ENCODE results near the gene OR10G8.
"Not testable (repeated sequence)": the region's sequence is repeated elsewhere in the genome, so short reads cannot be mapped to it uniquely, and the experiment has no call there.

The OR10G8 gene, protein sequence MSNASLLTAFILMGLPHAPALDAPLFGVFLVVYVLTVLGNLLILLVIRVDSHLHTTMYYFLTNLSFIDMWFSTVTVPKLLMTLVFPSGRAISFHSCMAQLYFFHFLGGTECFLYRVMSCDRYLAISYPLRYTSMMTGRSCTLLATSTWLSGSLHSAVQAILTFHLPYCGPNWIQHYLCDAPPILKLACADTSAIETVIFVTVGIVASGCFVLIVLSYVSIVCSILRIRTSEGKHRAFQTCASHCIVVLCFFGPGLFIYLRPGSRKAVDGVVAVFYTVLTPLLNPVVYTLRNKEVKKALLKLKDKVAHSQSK

DNA sequence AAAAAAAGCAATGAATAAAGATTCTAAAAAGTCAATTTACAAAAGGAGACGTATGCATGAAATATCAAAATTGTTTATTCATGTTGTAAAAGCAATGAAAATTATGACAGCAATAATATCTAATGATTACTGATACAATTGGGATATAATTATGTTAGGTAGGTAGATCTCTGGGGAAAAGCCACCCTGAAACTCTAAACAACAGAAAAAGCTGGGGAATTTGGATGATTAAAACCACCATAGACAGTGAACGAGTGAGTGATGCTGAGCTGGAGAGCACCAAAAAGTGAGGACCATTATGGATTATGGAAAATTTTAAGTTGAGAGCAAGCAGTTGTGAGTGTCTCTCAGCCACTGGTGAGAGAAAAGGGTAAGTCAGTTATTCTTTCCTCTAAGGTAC lies at the start of gene OR10G8:
Gene OR10G8, plus strand, starts transcription at position 301 of the 400 bp plus-strand sequence. CDS start 2,825 bp downstream, outside the sequence.
- DNase-seq, result no peak

DNA sequence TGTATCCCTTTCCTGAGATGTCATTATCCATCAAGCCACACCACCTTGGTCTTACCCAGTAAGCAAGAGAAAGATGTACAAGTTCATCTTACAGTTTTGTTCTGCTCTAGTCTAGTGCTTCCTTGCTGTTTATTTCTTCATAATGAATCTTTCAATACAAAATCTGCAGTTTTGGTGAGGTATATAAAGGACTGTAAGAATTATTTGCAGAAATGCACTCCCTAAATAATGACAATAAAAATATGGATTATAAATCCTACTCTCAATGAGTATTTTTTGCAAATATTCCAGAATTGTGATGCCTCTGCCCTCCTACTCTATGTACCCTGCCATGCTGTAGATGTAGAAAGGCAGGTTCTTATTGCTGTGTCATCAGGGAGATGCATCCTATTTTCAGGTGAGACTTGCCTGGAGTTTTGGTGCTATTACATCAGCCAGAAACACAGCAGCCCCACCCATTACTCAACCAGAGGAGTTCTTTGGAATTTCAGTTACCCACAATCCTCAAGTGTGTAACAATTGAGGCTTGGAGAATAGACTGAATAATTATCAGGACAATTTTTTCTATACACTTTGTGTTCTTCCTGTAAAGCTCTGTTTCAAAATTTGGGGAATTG lies 48.8 kb upstream of the OR10G8 start, which contains the start of gene OR10S1:
Gene OR10S1, minus strand, starts transcription at position 51 of the 617 bp plus-strand sequence. CDS start 117 bp downstream, outside the sequence.
- no peak for DNase-seq

DNA sequence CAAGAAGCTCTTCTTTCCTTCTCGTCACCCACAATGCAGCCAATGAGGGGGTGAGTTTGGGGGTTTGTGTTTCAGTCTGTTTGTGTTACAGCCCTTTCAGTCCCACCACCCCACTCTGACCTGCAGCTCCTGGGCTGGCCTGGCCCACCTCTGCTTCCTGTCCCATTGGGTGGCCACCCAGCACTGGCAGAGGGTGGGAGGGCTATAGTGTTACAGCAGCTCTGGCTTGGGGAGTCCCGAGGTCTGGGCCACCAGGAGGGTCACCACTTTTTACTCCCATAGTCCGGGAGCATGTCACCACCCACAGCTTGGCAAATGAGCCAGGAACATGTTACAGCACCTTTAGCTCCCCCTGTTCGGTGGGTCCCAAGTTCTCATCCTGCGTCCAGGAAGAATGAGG lies 47.3 kb upstream of the OR10G8 start:
- DNase-seq, result no peak

DNA sequence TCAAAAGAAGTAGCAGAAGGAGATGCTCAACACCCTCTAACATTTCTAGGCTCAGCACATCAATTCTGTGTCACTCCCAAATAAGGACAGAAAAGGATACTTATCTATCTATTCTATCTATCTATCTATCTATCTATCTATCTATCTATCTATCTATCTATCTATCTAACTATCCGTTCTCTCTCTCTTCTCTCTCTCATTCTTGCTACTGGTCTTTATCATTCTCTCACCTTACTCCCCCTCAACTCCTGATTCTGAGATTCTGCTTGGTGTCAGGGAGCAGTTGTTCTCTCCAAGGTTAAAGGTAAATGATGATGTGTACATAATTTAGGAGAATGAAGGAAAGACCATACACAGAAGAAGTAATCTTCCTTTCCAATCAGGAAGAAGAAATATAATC lies 31.5 kb upstream of the OR10G8 start, which contains the start of gene OR10G6:
Gene OR10G6, minus strand, starts transcription at position 43 of the 400 bp plus-strand sequence. Its CDS starts 0 bp downstream, at position 43.
- DNase-seq, result no peak

DNA sequence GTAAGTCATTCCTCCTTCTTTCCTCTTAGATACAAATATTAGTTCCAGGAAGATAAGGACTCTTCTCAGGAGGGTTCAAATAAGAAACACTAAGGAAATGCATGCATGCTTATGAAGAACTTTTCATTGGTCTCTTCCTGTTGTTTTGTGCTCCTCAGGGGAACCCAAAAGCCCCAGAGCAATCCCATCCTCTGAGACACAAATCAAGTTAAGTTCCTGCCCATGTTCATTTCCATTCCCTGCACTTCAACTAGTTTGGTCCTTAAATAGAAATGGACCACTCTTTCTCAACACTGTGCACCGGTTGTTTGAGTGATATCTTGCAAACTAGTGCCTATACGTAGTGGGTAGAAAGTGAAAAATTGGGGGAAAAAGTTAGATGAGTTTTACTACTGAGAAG lies 13.9 kb upstream of the OR10G8 start, which contains the start of gene OR10G4:
Gene OR10G4, plus strand, starts transcription at position 301 of the 400 bp plus-strand sequence. CDS start 2,578 bp downstream, outside the sequence.
- no peak for DNase-seq

DNA sequence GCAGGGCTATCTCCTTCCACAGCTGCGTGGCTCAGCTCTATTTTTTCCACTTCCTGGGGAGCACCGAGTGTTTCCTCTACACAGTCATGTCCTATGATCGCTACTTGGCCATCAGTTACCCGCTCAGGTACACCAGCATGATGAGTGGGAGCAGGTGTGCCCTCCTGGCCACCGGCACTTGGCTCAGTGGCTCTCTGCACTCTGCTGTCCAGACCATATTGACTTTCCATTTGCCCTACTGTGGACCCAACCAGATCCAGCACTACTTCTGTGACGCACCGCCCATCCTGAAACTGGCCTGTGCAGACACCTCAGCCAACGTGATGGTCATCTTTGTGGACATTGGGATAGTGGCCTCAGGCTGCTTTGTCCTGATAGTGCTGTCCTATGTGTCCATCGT lies 10.8 kb upstream of the OR10G8 start:
- DNase-seq, result not testable (repeated sequence)

DNA sequence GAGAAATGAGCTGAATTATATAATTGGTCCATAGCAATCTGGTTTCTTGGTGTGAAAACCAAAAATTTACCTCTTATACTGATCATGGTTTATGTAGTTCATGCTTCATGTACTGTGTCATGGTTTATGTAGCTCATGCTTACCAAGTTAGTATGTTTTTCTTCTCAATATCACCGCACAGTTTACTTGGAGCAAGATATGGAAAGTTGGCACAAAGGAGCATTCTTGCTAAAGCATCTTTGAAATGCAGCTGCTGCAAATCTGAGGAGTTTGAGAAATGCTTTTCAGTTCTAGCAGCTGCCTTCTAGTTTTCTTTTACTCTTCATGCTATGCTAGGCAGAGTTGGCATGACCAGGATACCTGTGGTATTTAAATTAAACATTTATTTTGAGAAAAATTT lies 10.1 kb downstream of the OR10G8 start:
- DNase-seq, result no peak

DNA sequence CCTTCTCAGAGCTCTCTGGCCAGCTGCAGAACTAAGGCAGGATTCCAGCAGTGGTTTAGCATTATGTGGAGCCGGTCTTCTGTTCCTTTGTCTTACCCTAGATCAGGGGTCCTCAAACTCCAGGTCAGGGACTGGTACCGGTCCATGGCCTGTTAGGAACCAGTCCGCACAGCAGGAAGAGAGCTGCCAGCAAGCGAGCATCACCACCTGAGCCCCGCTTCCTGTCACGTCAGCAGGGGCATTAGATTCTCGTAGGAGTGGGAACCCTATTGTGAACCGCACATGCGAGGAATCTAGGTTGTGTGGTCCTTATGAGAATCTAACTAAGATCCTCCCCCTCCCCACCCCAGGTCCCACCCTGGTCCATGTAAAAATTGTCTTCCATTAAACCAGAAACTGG lies 13.0 kb downstream of the OR10G8 start:
- no peak for DNase-seq

DNA sequence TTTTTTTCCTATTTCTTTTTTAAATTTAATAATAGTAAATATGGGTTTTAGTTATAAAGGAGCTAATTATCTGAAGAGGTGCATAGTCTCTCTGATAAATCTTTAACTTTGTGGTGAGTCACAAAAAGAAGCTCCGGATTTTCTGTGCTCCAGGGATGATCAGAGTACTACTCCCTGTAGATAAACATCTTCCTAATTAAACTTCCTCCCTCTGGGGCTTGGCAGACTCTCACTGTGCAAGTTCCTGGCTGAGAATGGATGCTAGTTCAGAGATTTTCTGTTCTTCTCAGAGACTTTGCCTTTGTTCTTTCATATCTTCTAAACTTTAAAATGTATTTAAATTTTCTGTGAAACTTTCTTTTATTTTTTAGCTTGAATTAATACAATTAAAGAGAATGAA lies 14.7 kb downstream of the OR10G8 start, which contains the start of gene OR10G7:
Gene OR10G7, minus strand, starts transcription at position 72 of the 400 bp plus-strand sequence. CDS start 2,324 bp downstream, outside the sequence.
- DNase-seq, result no peak

DNA sequence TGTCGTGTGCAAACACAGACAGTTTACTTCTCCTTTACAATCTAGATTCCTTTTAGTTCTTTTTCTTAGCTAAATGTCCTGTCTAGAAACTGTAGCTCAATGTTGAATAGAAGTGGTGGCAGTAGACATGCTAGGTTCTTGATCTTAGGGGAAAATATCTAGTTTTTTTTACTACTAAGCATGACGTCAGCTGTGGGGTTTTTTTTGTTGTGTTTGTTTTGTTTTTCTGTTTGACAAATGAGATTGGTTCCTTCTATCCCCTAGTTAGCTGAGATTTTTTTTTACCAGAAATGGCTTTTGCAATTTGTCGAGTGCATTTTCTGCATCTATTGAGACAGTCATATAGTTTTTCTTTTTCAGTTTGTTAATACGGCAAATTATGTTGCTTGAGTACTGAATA lies 16.8 kb downstream of the OR10G8 start:
- no peak for DNase-seq

DNA sequence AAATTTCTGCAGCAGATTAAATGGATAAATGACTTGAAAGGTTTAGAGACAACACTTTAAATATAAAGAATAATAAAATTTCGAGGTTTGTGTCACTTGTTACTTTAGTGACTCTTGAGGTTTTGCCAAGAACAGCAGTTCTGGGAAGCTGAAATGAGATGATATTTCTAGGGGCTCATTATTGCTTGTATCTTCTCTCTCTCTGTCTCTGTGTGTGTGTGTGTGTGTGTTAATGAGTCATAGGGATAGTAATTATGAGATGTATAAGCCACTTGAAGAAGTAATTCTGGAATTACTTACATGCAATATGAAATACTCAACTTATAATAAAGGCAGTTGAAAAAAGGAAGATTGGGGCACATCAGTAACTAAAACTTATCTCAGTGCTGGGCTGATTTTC lies 24.1 kb downstream of the OR10G8 start:
- no peak for DNase-seq

DNA sequence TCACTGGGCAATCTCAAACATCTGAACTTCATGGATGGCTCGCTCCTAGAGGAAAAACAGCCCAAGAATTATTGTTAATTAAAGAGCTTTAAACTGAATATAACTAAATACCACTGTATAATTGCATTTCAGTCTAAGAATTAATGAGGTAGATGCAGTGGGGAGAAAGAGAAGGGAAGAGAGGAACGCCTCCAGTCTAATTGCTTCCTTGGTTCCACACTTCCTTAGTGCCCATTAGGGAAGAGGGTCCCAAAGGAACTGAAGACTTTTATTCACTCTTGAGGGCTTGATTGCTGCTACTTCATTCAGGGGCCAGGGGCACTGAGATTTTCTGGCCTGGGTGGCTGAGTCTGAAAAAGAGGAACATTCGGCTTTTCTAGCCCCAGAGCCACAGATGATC lies 26.4 kb downstream of the OR10G8 start:
- no peak for DNase-seq

DNA sequence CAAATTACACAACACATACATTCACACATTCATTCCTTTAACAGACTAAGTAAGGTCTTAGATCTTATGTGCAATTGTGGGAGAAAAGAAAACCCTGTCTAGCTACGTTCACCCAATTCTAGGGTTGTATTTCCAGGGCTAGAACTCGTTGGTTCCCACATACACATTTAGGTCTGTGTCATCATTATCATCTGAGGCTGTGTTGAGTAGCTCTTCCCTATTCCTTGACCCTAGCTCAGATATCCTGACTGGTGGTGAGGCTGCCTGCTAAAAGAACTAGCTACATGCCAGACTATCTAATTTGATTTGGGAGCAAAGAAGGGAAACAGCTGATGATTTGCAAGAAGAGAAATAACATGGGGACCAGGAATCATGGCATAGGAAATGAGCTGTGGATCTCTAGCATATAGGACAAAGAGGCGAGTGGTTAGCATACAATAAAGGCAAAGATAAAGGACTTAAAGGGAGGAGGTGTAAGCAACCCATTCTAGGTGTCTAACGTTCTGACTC lies 42.1 kb downstream of the OR10G8 start:
- DNase-seq, result no peak

DNA sequence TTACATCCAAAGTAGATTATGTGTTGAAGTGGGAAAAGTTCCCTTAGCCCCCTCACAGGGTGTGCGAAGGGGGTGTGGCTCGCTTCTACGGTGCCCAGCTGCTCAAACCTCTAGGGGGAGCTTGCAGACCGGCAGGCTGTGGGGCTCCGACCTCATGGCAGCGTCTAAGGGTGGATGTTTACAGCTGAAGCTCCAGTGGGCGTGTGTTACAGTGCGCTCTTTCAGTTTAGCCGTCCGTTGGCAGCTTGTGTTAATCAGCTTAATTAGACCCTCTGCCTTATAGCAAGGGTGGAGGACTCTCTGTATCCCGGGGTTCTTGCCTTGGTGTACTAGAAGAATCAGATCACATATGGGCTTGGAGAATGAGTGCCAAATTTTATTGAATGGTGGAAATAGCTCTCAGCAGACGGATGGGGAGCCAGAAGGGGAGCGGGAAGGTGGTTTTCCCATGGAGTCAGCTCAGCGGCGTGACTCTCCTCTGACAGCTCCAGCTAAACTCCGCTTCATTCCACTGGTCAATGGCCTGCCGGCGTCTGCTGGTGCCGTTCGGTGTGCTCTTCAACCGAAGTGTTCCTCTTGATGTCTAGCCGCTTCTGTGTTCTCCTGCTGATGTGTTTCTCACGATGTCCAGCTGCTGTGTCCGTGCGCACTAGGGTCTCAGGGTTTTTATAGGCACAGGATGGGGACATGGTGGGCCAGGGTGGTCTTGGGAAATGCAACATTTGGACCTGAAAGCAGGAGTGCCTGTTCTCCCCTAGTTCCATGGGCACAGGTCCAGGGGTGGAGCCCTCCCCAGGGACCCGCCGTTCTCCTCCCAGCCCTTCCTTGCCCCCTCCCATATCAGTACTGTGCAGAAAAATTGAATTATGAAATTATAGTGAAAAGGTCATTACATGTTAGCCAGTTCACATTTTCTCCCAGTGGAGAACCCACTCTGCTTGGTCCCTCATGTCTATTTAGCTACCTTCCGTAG lies 43.1 kb downstream of the OR10G8 start:
- no peak for DNase-seq

DNA sequence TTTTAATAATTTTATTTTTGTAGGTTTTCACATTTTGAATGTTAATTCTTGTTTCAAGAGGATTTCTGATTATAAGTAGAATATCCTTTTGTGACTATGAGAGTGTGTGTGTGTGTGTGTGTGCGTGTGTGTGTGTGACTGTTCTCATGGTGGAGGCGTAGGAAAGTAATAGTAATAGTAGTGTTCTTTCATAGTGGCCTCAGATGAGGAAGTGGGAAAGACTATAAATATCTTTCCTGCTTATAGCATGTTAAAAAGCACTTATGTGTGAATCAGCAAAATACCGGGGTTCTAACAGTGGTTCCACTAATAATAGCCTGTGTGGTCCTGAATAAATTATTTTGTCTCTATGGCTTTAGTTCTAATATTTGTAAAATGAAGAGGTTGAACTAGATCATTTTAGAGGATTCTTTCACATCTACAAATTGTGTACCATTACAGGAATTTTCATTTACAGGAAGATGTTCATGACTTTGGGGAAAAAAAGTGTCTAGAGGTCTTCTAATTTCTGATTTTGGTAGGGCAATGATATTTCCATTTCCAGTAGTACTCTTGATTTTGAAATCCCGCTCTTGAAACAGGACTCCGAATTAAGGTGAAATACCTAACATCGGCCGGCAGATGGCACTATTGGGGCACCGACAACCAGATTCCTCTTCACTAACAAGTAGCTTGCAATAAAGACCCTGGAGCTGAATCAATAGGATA lies 44.5 kb downstream of the OR10G8 start:
- peak; percentile 63 for DNase-seq

DNA sequence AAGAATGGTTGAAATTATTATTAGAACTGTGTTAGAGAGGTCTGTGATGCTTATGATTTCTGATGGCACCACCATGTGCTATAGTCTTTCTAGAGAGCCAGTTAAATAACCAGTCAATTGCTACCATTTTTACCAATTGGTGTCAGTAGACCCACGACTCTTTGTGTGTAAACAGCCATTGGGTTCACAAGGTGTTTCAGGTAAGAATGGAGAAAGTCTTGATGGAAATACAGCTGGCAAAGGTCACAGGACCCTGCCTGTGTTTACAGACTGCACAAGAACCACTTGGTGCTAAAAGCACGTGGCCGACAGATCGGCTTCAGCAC lies 45.0 kb downstream of the OR10G8 start:
- DNase-seq, result no peak

DNA sequence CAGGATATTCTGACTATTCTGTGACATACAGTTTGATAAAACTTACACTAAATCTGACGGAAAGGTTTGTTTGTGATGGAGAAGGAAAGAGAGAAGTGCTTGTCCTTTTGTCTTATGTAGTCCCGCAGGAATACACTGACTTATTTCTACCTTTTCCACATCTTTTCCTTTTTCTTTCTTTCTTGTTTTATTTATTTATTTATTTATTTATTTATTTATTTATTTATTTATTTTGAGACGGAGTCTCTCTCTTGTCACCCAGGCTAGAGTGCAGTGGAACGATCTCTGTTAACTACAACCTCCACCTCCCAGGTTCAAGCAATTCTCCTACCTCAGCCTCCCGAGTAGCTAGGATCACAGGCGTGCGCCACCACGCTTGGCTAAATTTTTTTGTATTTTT lies 45.5 kb downstream of the OR10G8 start:
- no peak for DNase-seq

DNA sequence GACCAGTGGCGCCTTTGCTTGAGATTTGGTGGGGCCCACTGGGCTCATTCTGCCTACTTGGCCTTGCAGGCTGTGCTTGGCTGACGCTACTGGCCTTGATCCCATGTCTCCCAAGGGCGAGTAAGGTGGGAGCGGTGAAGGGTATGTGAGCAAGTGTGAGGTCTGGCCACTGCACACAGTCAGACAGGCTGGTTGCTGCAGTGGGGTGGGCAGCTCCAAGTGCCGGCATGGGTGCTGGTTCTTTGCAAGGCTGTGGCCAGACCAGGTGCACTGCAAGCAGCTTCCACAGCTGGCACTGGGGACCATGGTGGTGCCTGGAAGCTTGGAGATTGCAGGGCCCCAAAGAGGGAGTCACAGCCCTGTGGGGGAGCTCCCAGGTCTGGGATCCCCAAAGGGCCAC lies 48.0 kb downstream of the OR10G8 start:
- DNase-seq, result no peak

DNA sequence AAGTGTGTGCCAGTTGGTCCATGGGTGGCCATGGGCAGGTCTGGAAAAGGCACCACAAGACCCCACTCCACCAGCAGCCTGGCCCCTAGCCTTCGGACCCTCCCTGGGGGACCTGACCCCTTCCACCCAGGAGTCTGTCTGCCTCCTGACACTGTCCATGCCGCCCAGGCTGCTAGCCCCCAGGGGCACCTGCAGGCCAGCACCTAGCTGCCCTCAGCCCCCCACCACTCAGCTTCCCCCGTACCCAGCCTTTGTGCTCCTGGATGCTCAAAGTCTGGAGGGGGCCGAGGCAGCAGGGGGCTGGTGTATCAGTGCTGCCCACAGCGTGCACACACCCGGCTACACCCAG lies 48.9 kb downstream of the OR10G8 start:
- no peak for DNase-seq

DNA sequence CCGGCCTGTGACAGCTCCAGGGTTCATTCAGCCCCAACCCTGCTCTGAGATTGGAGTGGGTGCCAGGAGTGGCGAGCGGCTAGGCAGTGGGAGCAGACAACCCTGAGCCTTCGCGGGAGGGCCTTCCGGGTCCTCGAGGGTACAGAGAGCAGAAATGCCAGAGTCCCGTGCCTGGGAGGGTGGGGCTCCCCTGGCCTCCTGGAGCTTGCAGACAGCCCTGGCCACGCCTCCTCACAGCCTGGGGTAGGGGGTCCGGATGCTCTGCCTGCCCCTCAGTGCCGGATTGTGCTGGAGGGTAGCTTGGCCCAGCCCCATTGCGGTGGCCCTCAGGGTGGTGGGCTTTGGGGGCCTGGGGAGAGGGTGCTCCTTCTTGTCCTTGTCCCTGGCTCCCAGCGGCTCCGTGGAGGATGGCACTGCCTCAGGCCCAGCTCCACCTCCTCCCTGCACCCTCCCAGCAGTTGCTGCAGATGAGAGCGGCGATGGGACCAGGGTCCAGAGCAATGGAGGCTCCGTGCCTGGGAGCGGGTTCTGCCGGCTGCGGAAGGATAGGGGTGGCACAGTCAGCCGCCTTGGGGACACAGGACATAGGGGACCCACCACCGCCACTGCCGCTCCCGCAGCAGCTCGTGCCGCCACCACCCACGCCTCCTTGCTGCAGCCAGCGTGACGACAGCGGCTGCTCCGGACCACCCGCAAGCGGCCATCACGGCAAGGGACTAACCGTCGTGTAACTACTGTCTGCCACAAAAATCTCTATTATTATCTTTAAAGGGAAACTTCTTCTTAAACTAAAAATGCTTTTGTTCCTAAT lies 49.4 kb downstream of the OR10G8 start:
- DNase-seq, result no peak

DNA sequence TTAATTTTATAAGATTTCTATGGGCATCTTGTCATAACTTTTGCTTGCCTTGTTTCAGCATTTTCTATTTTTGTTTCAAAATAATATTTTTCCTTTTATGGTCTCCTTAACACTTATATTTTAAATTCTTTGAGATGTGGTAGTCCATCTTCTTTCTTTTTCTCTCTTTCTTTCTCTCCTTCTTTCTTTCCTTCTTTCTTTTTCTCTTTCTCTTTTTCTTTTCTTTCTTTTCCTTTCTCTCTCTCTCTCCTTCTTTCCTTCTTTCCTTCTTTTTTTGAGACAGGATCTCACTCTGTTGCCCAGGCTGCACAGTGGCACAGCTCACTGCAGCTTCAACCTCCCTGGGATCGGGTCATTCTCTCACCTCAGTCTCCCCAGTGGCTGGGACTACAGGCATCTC lies 50.7 kb downstream of the OR10G8 start:
- DNase-seq, result no peak

Data from KG1 (cell line).